HL-60/S4 (cell line): ENCODE data around the gene SPTLC2.
"Not testable (repeated sequence)": the region's sequence is repeated elsewhere in the genome, so short reads cannot be mapped to it uniquely, and the experiment has no call there.

Experiments
- in situ Hi-C: fragments of 300-500 bp; cut with MboI; formaldehyde crosslinking; loops from 2 replicates; pipeline ENCODE4 v1.14.3; 2022; ENCODE audit warnings: low sequenced_read_pairs

Gene SPTLC2

DNA sequence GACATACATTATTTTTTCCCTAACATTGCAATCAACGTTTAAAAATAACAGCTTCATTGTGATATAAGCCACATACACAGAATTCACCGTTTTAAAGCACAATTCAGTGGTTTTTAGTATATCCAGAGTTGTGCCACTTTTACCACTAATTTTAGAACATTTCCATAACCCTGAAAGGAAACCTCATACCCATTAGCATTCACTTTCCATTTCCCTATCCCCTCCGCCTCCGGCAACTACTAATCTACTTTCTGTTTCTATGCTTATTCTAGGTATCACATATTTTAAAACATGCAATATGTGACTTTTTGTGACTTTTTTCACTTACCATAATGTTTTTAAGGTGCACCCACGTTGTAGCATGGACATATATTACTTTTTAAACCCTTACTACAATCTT is 62.2 kb downstream of the SPTLC2 start:
- in situ Hi-C loops: no loop called here

DNA sequence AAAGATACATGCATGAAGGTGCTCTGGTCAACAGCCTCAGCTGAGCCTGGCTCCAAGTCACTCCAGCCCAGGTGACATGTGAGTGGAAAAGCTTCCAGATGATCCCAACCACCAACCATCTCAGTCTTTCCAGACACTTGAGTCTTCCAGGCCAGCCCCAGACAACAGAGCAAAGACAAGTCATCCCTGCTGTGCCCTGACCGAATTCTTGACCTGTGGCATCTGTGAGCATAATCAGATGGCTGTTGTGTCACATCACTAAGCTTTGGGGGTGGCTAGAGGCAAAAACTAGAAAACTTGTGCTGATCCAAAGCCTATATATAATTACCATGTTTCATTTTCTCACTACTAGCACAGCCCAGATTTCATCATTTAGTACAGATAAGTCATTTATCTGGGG is 67.0 kb downstream of the SPTLC2 start:
- in situ Hi-C loops: no loop called here

DNA sequence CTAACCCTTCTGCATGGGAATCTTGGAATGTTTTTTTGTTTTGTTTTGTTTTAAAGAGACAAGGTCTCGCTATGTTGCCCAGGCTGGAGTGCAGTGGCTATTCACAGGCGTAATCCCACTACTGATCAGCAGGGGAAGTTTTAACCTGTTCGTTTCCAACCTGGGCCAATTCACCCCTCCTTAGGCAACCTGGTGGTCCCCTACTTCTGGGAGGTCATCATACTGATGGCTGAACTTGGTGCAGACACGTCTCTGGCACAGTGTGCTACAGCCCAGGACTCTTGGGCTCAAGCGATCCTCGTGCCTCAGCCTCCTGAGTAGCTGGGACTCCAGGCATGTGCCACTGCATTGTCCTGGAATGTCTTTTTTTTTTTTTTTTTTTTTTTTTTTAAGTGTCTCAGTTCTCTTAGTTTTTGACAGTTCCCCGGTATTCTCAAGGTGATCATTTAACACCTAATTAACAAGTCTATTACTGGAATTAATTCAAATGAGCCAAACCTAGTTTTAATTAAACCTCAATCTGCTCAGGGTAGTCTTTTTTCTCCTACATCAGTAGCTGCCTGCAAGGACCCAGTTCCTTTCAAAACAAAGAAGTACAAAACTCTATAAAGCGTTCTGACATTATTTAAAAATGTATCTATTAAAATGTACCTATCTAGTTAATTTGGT is 68.8 kb downstream of the SPTLC2 start:
- in situ Hi-C loops: no loop called here

DNA sequence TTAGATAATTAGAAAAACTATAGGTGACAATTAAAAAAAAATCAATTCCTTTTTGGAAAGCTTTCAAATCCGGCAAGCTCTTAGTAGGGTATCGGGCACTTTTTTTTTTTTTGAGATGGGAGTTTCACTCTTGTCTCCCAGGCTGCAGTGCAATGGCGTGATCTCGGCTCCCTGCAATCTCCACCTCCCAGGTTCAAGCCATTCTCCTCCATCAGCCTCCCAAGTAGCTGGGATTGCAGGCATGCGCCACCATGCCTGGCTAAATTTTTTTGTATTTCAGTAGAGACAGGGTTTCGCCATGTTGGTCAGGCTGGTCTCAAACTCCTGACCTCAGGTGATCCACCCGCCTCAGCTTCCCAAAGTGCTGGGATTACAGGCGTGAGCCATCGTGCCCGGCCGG is 71.3 kb downstream of the SPTLC2 start:
- in situ Hi-C loops: not testable (repeated sequence)

DNA sequence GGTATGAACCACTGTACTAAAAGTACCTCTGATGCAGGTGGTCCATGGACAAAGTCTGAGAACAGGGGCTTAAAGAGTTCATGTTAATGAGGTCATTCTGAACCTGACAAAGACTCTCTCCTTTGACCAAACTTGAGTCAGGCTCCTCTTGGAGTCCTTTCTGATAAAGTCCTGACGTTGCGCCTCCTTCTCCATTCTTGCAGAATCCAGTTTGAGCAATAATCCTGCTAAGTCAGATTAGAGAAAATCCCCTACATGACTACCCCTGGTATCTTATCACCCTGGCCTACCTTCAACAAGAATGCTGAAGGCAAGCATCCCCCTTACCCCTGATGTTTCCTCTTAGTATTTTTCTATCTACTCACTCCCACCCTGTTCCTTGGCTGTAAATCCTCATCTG is 71.9 kb downstream of the SPTLC2 start:
- in situ Hi-C loops: no loop called here

DNA sequence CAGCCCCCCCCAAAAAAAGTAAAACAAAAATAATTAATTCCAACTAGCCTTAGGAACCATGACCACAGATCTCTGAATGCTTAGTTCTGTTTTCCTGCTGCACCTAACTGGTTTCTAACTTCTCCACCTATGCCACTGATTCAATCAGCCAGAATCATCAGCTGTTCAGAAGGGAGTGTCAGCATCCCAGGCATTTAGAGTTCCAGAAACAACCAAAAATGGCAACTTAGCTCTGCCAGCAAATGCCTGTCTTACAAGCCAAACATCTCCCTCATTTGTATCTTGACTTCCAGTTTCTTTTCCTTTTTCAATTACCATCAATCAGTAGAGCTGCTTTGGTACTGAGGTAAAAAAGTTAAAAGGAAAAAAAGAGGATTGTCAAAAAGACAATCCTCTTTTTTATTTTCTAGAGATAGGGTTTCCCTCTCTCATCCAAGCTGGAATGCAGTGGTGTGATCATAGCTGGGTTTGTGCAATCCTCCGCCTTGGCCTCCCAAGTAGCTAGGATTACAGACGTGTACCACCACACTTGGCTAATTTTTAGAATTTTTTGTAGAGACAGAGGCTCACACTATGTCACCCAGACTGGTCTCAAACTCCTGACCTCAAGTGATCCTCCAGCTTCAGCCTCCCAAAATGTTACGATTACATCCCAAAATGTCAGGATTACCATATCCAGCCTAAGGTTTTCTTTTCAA is 72.7 kb downstream of the SPTLC2 start:
- in situ Hi-C loops: no loop called here

DNA sequence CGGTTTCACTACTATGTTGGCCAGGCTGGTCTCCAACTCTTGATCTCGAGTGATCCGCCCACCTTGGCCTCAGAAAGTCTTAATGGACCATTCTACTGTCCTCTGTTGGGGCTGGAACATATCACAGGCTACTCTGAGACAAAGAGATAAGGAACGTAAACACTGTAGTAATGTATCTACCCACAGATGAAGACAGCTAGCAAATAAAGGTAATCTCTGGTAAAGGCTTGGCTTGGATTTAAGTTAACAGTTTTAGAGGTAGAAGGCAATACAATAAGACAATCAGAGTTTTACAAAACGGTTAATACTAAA is 73.2 kb downstream of the SPTLC2 start:
- in situ Hi-C loops: no loop called here

DNA sequence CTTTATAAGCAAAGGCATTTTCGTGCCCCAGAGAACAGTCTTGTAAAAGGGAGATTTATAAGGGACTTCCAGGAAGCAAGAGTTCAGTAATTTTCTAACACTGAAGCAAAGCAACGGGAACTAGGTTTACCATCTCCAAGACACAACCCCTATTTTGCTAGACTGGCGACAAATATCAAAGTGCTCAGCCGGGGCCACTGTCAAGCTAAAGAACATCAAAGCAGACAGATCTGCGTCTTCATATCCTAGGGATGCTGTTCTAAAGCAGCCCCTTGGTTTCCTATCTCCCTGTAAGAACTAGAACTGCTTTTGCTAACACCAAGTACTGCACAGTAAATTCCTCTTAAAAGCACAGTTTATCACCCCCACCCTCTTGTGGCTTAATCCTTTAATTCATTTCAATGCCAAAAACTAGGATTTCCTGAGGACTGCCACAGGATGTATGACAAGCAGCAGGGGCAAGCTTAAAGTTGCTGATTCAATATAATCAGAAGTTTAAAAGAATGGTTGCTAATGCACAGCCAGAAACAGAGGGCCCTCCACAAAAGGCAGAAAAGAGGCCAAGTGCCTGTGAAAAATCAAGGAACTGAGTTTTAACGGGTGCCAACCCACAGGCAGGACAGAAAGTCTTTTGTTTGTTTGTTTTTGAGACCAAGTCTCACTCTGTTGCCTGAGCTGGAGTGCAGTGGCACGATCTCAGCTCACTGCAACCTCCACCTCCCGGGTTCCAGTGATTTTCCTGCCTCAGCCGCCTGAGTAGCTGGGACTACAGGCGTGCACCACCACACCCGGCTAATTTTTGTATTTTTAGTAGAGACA is 73.8 kb downstream of the SPTLC2 start:
- in situ Hi-C loops: no loop called here

DNA sequence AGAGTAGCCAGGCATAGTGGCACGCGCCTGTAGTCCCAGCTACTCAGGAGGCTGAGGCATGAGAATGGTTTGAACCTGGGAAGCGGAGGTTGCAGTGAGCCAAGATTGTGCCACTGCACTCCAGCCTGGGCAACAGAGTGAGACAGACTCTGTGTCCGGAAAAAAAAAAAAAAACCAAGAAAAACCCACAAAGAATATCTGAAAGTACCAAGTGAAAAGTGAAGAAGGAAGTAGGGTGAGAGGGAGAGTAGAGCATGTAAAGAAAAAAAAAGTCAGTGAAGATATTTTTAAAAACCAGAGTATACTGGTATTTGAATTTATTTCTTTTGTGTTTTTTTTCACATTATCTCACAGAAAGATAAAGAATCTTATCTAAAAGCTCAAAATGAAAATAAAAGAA is 74.5 kb downstream of the SPTLC2 start:
- in situ Hi-C loops: no loop called here

DNA sequence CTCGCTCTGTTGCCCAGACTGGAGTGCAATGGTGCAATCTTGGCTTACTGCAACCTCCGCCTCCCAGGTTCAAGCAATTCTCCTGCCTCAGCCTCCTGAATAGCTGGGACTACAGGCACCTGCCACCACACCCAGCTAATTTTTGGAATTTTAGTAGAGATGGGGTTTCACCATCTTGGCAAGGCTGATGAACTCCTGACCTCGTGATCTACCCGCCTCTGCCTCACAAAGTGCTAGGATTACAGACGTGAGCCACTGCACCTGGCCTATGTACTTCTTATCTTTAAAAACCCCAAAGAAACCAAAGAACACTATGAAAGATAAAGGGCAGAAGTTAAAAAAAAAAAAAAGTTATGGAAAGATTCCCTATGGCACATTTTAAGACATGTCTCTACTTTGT is 79.5 kb downstream of the SPTLC2 start:
- in situ Hi-C loops: not testable (repeated sequence)

DNA sequence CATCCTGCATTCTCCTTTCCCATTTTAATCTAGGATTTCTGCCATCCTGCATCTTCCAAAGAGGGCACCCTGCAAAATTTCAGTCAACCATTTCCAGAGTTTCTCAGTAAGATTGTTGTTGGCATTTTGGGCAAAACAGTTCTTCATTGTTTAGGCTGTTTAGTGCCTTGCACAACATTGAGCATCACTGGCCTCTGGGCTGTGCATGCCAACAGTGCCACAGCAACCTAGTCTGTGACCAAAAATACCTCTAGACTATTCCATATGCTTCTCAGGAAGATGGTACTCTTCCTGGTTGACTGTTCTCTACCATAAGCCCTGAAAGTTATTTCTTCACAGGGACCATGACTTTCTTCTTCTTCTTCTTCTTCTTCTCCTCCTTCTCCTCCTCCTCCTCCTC is 85.4 kb downstream of the SPTLC2 start:
- in situ Hi-C loops: no loop called here

DNA sequence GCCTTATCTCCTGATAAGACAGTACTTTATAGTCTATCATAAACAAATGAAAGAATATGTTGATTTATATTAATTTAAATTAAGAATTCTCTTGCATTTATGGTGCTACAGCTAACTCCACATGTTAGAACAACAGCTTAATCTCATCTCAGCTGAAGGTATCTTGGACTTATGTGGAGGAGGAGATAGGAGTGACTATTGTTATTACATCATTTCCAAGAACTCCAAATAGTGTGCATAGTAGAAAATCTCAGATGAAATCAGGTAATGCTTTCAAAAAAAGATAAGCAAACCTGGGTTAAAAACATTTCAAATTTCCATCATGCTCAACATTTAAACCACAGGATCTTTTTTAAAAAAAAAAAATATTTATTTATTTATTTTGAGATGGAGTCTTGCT is 86.5 kb downstream of the SPTLC2 start:
- in situ Hi-C loops: no loop called here

DNA sequence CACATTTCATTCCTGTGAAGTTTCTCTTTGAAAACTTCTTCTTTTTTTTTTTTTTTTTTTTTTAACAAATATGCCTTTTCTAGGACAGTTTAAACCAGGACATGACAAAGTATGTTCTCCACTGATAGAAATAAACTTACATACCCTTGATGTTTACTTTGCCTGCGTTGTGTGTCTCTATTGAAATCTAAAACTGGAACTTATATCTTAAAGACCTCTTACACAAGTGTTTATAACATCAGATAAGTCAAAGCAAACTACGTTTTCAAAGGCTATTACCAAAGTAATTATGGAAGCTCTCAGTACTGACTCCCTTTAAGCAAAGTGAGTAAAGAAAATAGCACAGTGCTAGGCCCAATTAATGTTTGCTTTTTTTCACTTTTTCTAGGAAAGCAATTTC is 87.2 kb downstream of the SPTLC2 start:
- in situ Hi-C loops: no loop called here

DNA sequence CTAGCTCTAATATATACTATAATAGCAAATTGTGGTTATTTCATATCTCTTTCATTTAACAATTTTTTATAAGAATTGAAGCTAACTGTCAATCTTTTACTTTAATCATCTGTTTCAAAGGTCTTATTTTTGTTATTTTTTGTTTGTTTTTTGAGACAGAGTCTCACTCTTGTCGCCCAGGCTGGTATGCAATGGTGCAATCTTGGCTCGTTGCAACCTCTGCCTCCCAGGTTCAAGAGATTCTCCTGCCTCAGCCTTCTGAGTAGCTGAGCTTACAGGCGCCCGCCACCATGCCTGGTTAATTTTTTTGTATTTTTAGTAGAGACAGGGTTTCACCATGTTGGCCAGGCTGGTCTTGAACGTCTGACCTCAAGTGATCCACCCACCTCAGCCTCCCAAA is 87.7 kb downstream of the SPTLC2 start:
- in situ Hi-C loops: not testable (repeated sequence)

DNA sequence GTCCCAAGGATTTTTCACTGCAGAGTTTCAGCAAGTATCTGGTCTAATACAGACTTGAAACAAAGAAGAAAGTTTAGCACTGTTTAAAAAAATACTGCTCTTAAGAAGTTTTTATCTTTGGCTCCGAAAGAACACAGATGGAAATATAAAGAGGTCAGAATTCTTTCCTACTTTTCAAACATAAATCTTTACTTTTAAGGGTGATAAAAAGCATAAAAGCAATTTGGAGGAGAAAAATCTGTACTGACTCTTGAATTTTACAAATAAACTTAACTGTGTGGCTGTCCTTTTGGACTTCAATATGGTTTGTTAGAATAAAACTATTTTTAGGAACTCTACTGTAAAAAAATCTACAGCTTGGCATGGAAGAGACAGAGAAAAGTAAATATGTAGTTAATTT is 90.2 kb downstream of the SPTLC2 start:
- in situ Hi-C loops: no loop called here

DNA sequence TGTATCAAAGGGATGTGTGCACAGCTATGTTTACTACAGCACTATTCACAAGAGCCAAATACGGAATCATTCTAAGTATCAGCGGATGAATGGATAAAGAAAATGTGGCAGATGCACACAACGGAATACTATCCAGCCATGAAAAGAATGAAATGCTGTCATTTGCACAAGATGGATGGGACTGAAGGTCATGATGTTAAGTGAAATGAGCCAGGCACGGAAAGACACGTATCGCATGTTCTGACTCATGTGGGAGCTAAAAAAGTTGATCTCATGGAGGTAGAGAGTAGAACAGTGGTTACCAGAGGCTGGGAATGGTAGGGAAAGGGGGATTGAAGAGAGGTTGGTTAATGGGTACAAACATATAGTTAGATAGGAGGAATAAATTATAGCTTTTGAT is 91.9 kb downstream of the SPTLC2 start:
- in situ Hi-C loops: no loop called here

DNA sequence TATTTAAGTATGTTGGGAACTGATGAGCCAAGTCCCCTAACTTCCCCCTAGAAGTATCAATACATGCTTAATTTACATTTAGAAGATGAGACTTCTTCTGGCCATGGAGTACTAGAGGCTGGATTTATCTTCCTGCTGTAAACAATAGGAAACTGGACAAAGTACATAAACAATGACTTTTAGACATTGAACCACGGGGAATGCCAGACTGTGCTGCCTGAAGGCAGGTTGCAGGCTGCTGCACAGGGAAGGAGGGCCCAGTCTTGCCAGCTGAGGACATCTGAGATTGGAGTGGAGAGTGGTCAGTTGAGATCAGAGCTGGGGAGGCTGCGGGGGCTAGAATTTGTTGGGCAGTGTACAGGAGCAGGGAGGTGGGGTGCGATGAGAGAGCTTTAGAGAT is 93.3 kb downstream of the SPTLC2 start:
- in situ Hi-C loops: no loop called here

DNA sequence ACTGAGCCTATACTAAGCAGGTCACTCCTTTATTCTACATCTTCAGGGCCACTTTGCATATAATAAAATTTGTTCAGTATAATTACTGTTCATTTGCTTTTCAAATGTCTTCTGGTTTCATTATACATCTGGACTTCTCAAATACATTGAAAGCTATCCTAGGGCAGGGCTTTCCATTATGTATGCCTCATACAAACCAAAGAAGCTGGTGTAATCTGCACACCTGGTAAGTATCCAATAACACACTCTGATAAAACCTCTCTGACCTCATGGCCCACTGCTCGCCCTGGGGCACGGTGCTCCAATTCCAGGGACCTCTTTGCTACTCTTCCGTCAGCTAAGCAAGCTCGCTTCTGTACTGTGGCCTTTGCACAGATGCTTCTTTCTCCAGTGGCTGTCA is 95.9 kb downstream of the SPTLC2 start:
- in situ Hi-C loops: no loop called here

DNA sequence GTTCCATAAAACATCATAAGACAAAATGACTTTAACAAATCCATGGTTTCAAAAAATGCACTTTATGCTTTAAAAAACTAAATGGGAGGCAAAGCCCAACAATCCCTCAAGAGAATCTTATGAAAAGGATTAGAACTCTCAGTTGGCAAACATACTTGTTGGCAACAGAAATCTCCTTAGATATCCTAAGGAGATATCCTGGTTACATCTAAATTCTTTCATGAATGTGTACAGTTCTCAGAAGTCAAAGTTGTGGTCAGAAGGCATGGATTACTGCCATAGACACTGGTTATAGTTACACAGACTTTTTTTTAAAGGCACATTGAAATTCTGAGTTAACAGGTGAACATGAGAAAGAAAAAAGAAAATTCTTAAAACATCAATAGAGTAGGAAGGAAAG is 100.3 kb downstream of the SPTLC2 start:
- in situ Hi-C loops: no loop called here

DNA sequence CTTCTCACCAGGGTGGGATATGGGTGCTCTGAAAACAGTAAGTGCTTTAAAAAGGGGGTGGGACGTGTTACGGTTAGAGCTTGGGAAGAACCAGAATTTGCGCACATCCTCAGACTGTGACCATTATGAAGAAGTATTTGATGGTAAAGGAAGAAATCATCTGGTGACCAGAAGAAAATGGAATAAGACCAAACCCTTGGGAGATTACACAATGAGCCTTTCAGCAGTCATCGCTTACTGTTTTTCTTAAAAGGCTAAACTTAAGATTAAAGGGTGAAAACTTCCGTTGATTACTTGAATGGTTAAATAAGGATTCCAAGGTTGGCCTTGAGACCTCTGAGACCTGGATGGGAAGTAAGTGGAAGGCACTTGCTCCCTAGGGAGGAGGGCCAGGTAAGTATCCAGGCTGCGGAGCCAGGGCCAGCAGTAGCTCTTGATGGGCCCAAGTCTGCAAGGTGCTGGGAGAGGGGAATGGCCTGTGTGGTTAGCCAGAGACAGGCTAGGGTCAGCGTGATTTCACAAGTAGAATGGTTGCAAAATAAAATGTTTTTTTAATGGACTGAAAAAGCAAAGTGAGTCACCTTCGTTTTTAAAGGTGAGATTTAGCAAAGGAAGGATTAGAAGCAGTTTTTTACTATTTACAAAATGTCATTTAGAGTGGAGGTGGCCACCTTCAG is 104.8 kb downstream of the SPTLC2 start:
- in situ Hi-C loops: no loop called here

DNA sequence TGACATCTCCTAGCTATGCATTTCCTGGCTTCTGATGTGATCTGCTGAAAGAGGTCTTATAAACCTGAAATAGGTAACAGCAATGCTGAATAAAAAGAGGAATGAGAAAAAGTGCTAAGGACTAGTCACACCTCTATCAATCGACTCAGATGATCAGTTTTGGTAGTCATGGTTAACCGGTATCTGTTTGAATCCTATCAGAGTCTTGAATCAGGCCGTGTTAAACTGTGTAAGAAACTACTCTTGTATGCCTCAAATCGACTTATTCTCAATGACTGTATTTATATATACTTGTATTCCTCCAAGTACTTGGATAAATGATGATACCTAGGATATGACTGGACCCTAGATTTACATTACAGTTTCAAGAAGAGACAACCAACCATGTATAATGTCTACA is 107.1 kb downstream of the SPTLC2 start:
- in situ Hi-C loops: no loop called here

DNA sequence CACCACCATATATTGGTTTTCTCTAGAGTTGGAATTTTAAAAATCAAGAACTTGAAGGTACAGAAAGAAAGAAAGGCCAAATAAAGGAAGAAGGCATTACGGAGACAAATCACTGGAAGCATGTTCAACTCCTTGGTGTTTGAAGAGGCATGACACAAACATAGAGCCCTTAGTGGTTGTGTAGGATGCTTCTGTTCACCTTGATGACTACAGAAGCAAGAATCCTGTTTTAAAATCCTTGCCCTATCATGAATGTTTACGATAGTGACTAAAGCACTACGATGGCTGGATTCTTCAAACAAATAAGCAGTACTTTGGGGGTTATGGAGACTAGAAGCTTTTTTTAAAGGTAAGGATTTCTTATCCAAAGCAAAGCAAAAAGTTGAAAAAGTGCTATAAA is 107.6 kb downstream of the SPTLC2 start:
- in situ Hi-C loops: no loop called here
